Measurements from ENCODE around the gene PRELID3B. TPM values are rescaled to one million over a fixed set of nuclear protein-coding genes. Genes with fewer than 3 reads are reported as not detected.

PRELID3B gene
- total RNA-seq, 1 experiment from 2014 or later, result 52.6 TPM

DNA sequence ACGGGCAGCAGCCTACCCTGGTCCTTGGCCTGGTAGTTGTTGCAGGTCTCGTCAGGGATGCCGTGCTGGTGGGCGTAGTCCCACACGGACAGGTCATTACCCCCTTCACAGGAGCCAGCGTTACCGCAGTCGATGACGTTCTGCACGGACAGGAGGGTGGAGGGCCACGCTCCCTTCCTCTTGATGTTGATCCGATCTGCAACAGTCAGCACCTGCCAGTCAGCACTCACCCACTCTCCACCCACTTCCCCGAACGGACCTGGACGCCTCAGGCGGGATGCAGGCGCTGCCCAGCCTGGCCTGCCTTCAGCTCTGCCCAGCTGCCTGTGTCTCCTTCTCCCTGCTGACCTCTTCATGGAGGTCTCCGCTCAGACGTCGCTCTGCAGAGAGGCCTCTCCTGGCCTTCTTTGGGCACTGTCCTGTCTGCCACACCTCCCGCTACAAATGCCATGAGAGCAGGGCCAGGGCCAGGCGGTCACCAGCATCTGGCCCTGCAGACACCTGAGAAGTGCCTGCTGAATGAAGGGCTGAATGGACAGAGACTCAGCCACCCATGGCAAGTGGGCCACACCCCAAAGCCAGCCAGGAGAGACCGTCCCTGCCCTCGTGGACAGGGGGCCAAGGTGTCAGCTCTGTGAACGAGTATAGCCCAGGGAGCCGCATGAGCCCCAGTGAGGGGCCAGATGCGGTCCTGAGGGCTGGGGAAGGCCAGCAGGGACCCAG, 41.0 kb downstream of the PRELID3B start:
- Mint-ChIP-seq H3K9me3 (no peaks in the 10 kb centered on the region), H3K27me3 (ENCODE audit: low read depth) (peaks cover 1% of the 10 kb centered on the region), H3K4me1 (peaks cover 13 to 14% of the 10 kb centered on the region in 2 experiments), H3K36me3 (ENCODE audit: insufficient read depth in 1 of 3, low read depth in 3 of 3) (peaks cover 0 to 34% (median 30%) of the 10 kb centered on the region in 3 experiments; a peak in 4 of 7 replicates), H3K27ac (no peak overlapping the region), H3K4me3 (no peak overlapping the region)
- H3K4ac ChIP-seq (ENCODE audit: low read depth, low read length), result no peak overlapping the region
- H3K79me2 ChIP-seq (ENCODE audit: insufficient read depth, low read length), result no peaks in the 10 kb centered on the region
- H3K27me3 ChIP-seq (ENCODE audit: insufficient read depth, low read length), result no peaks in the 10 kb centered on the region
- no peak overlapping the region for H2BK5ac ChIP-seq (ENCODE audit: insufficient read length, low read length)
- no peaks in the 10 kb centered on the region for H3K9me3 ChIP-seq (ENCODE audit: control insufficient read depth, low read depth, low read length)
- H3T11ph ChIP-seq (ENCODE audit: low read length), result no peak overlapping the region
- no peak overlapping the region for H4K5ac ChIP-seq (ENCODE audit: insufficient read length, low read depth, low read length)
- no peak for DNase-seq
- no peak overlapping the region for H3K27ac ChIP-seq (ENCODE audit: insufficient read length, low read depth, low read length)
- H2AK5ac ChIP-seq (ENCODE audit: insufficient read length, low read length), result no peak overlapping the region
- H3K4me1 ChIP-seq (ENCODE audit: insufficient read depth, low read length), result no peaks in the 10 kb centered on the region
- H3K56ac ChIP-seq (ENCODE audit: insufficient read length, low read depth, low read length), result no peak overlapping the region
- H4K20me1 ChIP-seq (ENCODE audit: control insufficient read depth, insufficient read depth, insufficient read length), result no peaks in the 10 kb centered on the region
- no peak overlapping the region; the same call in 1 of the 2 replicates for H3K14ac ChIP-seq (ENCODE audit: insufficient read depth, low read length)
- no peak overlapping the region for H3K9ac ChIP-seq (ENCODE audit: extremely low read depth, insufficient read length, low read length)
- no peak overlapping the region for H3K4me2 ChIP-seq (ENCODE audit: insufficient read depth, insufficient read length, low read length)
- no peak overlapping the region for H3K18ac ChIP-seq (ENCODE audit: insufficient read length, low read depth, low read length)
- TF ChIP-seq CTCF (conservative IDR thresholded peaks at IDR 0.05), result no peak
- no peak overlapping the region for H4K8ac ChIP-seq (replicated peaks; ENCODE audit: insufficient read length, low read depth, low read length)
- no peaks in the 10 kb centered on the region for H3K79me1 ChIP-seq (ENCODE audit: insufficient read depth, low read depth, low read length, poor library complexity, severe bottlenecking)
- H2BK20ac ChIP-seq (ENCODE audit: low read depth, low read length, poor library complexity, severe bottlenecking), result no peak overlapping the region
- peaks cover 1% of the 10 kb centered on the region for H3K23me2 ChIP-seq (ENCODE audit: insufficient read length, low read depth, low read length, poor library complexity, severe bottlenecking)
- H2BK12ac ChIP-seq (ENCODE audit: insufficient read length, low read depth, low read length), result no peak overlapping the region
- H2BK15ac ChIP-seq (ENCODE audit: low read depth, low read length), result no peak overlapping the region
- no peak overlapping the region for H2AFZ ChIP-seq (ENCODE audit: low read length)
- WGBS (ENCODE audit: extremely low coverage, insufficient read length, low lambda C conversion rate), result no CpG with 5 or more reads among the region's 27 CpGs
- H4K91ac ChIP-seq (ENCODE audit: insufficient read length, low read depth, low read length), result no peak overlapping the region
- no peak overlapping the region for H3K23ac ChIP-seq (ENCODE audit: insufficient read length, low read depth, low read length)
- H2BK120ac ChIP-seq (ENCODE audit: low read depth, low read length, poor library complexity, severe bottlenecking), result no peak overlapping the region
